Uterus (tissue), 2 donors: Measurements from ENCODE around the gene GNB1.

Experiments used
- POLR2A ChIP-seq, 2 donors: fragments of 450-650 bp; IDR thresholded peaks; one replicate each; pipeline ENCODE4 v1.6.1; 2016; ENCODE audit warnings: antibody characterized with exemption in 2 of 2, mild to moderate bottlenecking in 1 of 2, moderate library complexity in 1 of 2
- TF ChIP-seq, protein P1 (sequence below), 4 experiments: fragments of 200-600 bp in 2 of 4; fragments of 450-650 bp in 2 of 4; sonication (generic) in 2 of 4; IDR thresholded peaks; one replicate each; pipeline ENCODE4 v1.5.1; 2016 to 2019; ENCODE audit warnings: antibody characterized with exemption in 4 of 4, mild to moderate bottlenecking in 2 of 4, moderate library complexity in 1 of 4

DNA sequence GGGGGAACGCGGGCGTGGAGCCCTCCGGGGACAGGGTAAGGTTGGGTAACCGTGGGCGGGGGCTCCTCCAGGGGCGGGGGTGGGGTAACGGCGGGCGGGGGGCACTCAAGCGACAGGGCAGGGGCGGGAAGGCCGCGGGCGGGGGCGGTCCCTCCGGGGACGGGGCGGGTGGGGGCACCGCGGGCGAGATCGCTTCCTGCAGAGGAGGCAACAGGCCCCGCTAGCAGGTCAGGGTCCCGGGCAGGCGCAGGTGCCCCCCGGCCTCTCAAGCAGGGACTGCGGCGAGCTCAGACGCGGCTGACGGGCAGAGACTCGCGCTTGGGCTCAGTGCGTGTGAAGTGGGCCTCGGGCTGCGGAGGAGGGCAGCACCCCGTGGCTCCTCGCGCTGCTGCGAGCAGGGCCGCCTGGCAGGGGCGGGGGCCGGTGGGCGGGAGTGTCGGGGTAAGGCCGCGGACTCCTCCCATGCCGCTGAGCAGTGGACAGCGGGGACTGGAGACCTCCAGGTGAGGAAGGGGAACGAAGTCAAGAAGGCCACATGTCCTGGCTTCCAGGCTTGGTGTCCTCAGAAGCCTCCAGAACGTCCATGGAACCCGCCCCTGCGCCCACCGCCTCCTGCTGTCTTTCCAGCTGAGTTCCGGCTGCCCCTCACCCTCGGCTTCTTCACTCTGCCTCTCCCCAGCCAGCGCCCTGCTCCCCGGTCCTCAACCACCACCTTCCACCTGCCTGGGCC, 627 bp upstream of the GNB1 start:
- TF ChIP-seq, protein P1, sequence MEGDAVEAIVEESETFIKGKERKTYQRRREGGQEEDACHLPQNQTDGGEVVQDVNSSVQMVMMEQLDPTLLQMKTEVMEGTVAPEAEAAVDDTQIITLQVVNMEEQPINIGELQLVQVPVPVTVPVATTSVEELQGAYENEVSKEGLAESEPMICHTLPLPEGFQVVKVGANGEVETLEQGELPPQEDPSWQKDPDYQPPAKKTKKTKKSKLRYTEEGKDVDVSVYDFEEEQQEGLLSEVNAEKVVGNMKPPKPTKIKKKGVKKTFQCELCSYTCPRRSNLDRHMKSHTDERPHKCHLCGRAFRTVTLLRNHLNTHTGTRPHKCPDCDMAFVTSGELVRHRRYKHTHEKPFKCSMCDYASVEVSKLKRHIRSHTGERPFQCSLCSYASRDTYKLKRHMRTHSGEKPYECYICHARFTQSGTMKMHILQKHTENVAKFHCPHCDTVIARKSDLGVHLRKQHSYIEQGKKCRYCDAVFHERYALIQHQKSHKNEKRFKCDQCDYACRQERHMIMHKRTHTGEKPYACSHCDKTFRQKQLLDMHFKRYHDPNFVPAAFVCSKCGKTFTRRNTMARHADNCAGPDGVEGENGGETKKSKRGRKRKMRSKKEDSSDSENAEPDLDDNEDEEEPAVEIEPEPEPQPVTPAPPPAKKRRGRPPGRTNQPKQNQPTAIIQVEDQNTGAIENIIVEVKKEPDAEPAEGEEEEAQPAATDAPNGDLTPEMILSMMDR (IDR thresholded peaks at IDR 0.05) = no peak
- peak in 1 of 2 donors; percentile 22 for TF ChIP-seq POLR2A (IDR thresholded peaks at IDR 0.05)
